Endothelial cell of umbilical vein (primary cell): ENCODE data around the gene GABRA6. TPM values are rescaled to one million over a fixed set of nuclear protein-coding genes. Genes with fewer than 3 reads are reported as not detected.

Experiments
- BruUV-seq: library from RNA; stranded (reverse); fragments of 400-500 nt; replicated peaks from 2 replicates; lab custom pipeline; 2021; lab: Mats Ljungman, UMichigan
- CTCF ChIA-PET: fragments of 300-600, 350-600 bp; sonication (Branson Sonifier 250); formaldehyde crosslinking; loops from one replicate; lab custom pipeline; 2021; ENCODE audit warnings: antibody characterized with exemption, inconsistent platforms; lab: Charles Lee
- POLR2A ChIA-PET: fragments of 300-600, 350-600 bp; sonication (Branson Sonifier 250); formaldehyde crosslinking; loops from one replicate; lab custom pipeline; 2021; ENCODE audit warnings: antibody characterized with exemption, inconsistent platforms; lab: Charles Lee
- DNase-seq: peaks from one replicate; pipeline ENCODE4 v3.0.0-alpha.2; 2011; ENCODE audit warnings: low read depth, low spot score
- FAIRE-seq: peaks from 2 replicates; lab custom pipeline; 2011; peaks lifted over from hg19 to GRCh38; lab: Jason Lieb, UNC
- H2AFZ ChIP-seq: 2 replicates; pipeline ENCODE4 v1.6.0; 2012; ENCODE audit warnings: low read depth, low read length, control low read depth, inconsistent platforms
- H3K27ac ChIP-seq: 2 replicates; pipeline ENCODE4 v1.5.1; 2011; ENCODE audit warnings: low read depth, mild to moderate bottlenecking, control low read depth, low read length, moderate library complexity; ENCODE audit not compliant: insufficient read depth
- H3K27me3 ChIP-seq, 2 experiments: 2 replicates each; pipeline versions ENCODE4 v1.6.0 to v1.6.1; 2011; ENCODE audit warnings: low read length in 2 of 2, mixed read lengths in 1 of 2; ENCODE audit not compliant: control insufficient read depth in 2 of 2, insufficient read depth in 2 of 2
- H3K36me3 ChIP-seq, 2 experiments: 2 replicates in 1 of 2; 3 replicates in 1 of 2; pipeline ENCODE4 v1.5.1; 2011; ENCODE audit warnings: low read length in 2 of 2, mild to moderate bottlenecking in 1 of 2, moderate library complexity in 1 of 2; ENCODE audit not compliant: control insufficient read depth in 2 of 2, insufficient read depth in 2 of 2; ENCODE audit errors: extremely low read depth in 1 of 2
- H3K4me1 ChIP-seq: 3 replicates; pipeline ENCODE4 v1.5.1; 2011; ENCODE audit warnings: mild to moderate bottlenecking, low read length; ENCODE audit not compliant: control insufficient read depth, insufficient read depth; ENCODE audit errors: extremely low read depth
- H3K4me2 ChIP-seq: 2 replicates; pipeline ENCODE4 v1.6.1; 2011; ENCODE audit warnings: low read length, control low read depth, mixed read lengths; ENCODE audit not compliant: insufficient read depth
- H3K4me3 ChIP-seq, 3 experiments: fragments of 200-600 bp in 1 of 3; sonication (generic), shearing (Covaris generic) in 1 of 3; replicated peaks in 1 of 3; 2 replicates each; pipeline ENCODE4 v1.5.1; 2011 to 2016; ENCODE audit warnings: control low read depth in 3 of 3, low read length in 3 of 3, mild to moderate bottlenecking in 2 of 3, inconsistent platforms in 1 of 3, low read depth in 1 of 3, moderate library complexity in 1 of 3; ENCODE audit not compliant: insufficient read depth in 1 of 3
- H3K79me2 ChIP-seq: 2 replicates; pipeline ENCODE4 v1.6.0; 2012; ENCODE audit warnings: low read length, inconsistent platforms; ENCODE audit not compliant: control insufficient read depth, insufficient read depth
- H3K9ac ChIP-seq: replicated peaks from 2 replicates; pipeline ENCODE3; 2011; ENCODE audit warnings: low read length, control low read depth; ENCODE audit not compliant: insufficient read depth; ENCODE audit errors: extremely low read depth
- H3K9me1 ChIP-seq: replicated peaks from 3 replicates; pipeline ENCODE4 v1.6.0; 2011; ENCODE audit warnings: mild to moderate bottlenecking, low read length; ENCODE audit not compliant: control insufficient read depth, insufficient read depth; ENCODE audit errors: extremely low read depth
- H3K9me3 ChIP-seq: replicated peaks from 2 replicates; pipeline ENCODE4 v1.5.1; 2012; ENCODE audit warnings: low read length, inconsistent platforms; ENCODE audit not compliant: control insufficient read depth, insufficient read depth
- H4K20me1 ChIP-seq: replicated peaks from 2 replicates; pipeline ENCODE3; 2011; ENCODE audit warnings: mild to moderate bottlenecking, low read length; ENCODE audit not compliant: control insufficient read depth, insufficient read depth; ENCODE audit errors: extremely low read depth
- CTCF ChIP-seq, 2 donors: IDR thresholded peaks; 1 replicate in 1 of 2; 2 replicates in 1 of 2; pipeline ENCODE4 v1.5.1; 2011; ENCODE audit warnings: low read length in 2 of 2, mild to moderate bottlenecking in 2 of 2, moderate library complexity in 2 of 2, control low read depth in 1 of 2, inconsistent platforms in 1 of 2, low read depth in 1 of 2; ENCODE audit not compliant: insufficient read depth in 1 of 2; ENCODE audit errors: extremely low read depth in 1 of 2
- EZH2 ChIP-seq: IDR thresholded peaks from 2 replicates; pipeline ENCODE4 v1.6.1; 2012; ENCODE audit warnings: borderline replicate concordance, low read depth, mild to moderate bottlenecking, moderate library complexity, low read length, inconsistent platforms; ENCODE audit not compliant: severe bottlenecking
- FOS ChIP-seq: IDR thresholded peaks from 2 replicates; pipeline ENCODE4 v1.6.1; 2011; ENCODE audit warnings: mild to moderate bottlenecking, low read length, moderate library complexity, borderline replicate concordance; ENCODE audit not compliant: insufficient read depth
- GATA2 ChIP-seq: IDR thresholded peaks from 2 replicates; pipeline ENCODE4 v1.7.0; 2011; ENCODE audit warnings: low read depth, mild to moderate bottlenecking, moderate library complexity, mixed read lengths, low read length; ENCODE audit not compliant: insufficient read length, insufficient read depth
- JUN ChIP-seq: IDR thresholded peaks from 2 replicates; pipeline ENCODE4 v1.6.1; 2011; ENCODE audit warnings: borderline replicate concordance, low read depth; ENCODE audit not compliant: insufficient read length, insufficient read depth
- MAX ChIP-seq: IDR thresholded peaks from 2 replicates; pipeline ENCODE4 v1.6.1; 2011; ENCODE audit not compliant: insufficient read depth, insufficient read length
- MYC ChIP-seq: IDR thresholded peaks from one replicate; pipeline ENCODE4 v1.6.1; 2011; ENCODE audit warnings: mild to moderate bottlenecking, low read depth, low read length
- POLR2A ChIP-seq: IDR thresholded peaks from 2 replicates; pipeline ENCODE4 v1.6.1; 2012; ENCODE audit warnings: low read depth, mild to moderate bottlenecking, control low read depth, low read length
- POLR2AphosphoS5 ChIP-seq: IDR thresholded peaks from 2 replicates; pipeline ENCODE4 v1.6.1; 2012; ENCODE audit warnings: low read depth, mild to moderate bottlenecking, control low read depth, low read length, moderate library complexity; ENCODE audit not compliant: insufficient read depth
- dilution Hi-C: fragments of 300-500 bp; cut with MboI; formaldehyde crosslinking; loops from one replicate; pipeline ENCODE4 v1.15.0; 2019; ENCODE audit warnings: low sequenced_read_pairs; ENCODE audit not compliant: extremely low pct_ligation_motif_present
- intact Hi-C: fragments of 100-400 bp; cut with micrococcal nuclease; formaldehyde crosslinking; loops from one replicate; pipeline ENCODE4 v1.10.0; 2022
- polyA plus RNA-seq, 4 experiments: library from polyadenylated mRNA; depleted of rRNA in 3 of 4; stranded (reverse) in 3 of 4; unstranded in 1 of 4; fragments of >200 nt; gene quantifications; 2 replicates each; pipeline versions ENCODE4 v1.2.1 to v1.2.3, GENCODE V29; 2011 to 2012; ENCODE audit warnings: missing spikeins in 1 of 4
- total RNA-seq: library from RNA; stranded (reverse); gene quantifications from 2 replicates; pipeline ENCODE4 v1.2.3, GENCODE V29; 2021

The GABRA6 gene
- total and polyA plus RNA-seq, 2 donors (not counting 3 experiments of a cell fraction or from before 2014, with no cell fraction given) = not detected

- no peaks in the 10 kb centered on the region for H3K79me2 ChIP-seq
- intact Hi-C loops = no loop called here
- POLR2A ChIA-PET = no interaction called here
- H4K20me1 ChIP-seq = no peaks in the 10 kb centered on the region
- no peak overlapping the region for H3K4me3 ChIP-seq
- no peak overlapping the region for H3K27ac ChIP-seq
- H3K36me3 ChIP-seq = no peaks in the 10 kb centered on the region
- H3K4me1 ChIP-seq = no peaks in the 10 kb centered on the region
- no peak for DNase-seq
- no TSS peak for BruUV-seq
- no peak overlapping the region for H2AFZ ChIP-seq
- dilution Hi-C loops = no loop called here
- no peak overlapping the region for H3K4me2 ChIP-seq
- H3K27me3 ChIP-seq = no peaks in the 10 kb centered on the region
- CTCF ChIA-PET = no interaction called here
- no peak overlapping the region for H3K9ac ChIP-seq
- H3K9me1 ChIP-seq = no peaks in the 10 kb centered on the region
- TF ChIP-seq JUN = no peak
- TF ChIP-seq POLR2A = no peak
- no peak for TF ChIP-seq CTCF (IDR thresholded peaks at IDR 0.05; ENCODE audit: extremely low read depth in 1 of 2, insufficient read depth in 1 of 2, low read depth in 1 of 2, low read length in 2 of 2)
- TF ChIP-seq MAX = no peak
- TF ChIP-seq POLR2AphosphoS5 = no peak
- no peak for TF ChIP-seq MYC
- TF ChIP-seq GATA2 = no peak
- TF ChIP-seq FOS = no peak
- TF ChIP-seq EZH2 = no peak
- H3K9me3 ChIP-seq = no peaks in the 10 kb centered on the region
- no peak for FAIRE-seq
Measured at GRCh38 chr5:161676103-161676502, 9.4 kb upstream of the GABRA6 start.
